Transverse colon (tissue), 4 donors: ENCODE results near the gene KCNIP3. TPM values are rescaled to one million over a fixed set of nuclear protein-coding genes. Genes with fewer than 3 reads are reported as not detected.

Source experiments
- DNase-seq: peaks from one replicate; pipeline ENCODE4 v3.0.0-alpha.2; 2019
- H3K27ac ChIP-seq, 4 donors: fragments of 200-600 bp; sonication (generic); 2 replicates each; pipeline ENCODE4 v1.5.1; 2016 to 2018; ENCODE audit warnings: inconsistent platforms in 4 of 4
- H3K27me3 ChIP-seq: fragments of 200-600 bp; sonication (generic); 2 replicates; pipeline ENCODE4 v1.5.1; 2017; ENCODE audit warnings: inconsistent platforms
- H3K36me3 ChIP-seq, 4 donors: fragments of 200-600 bp; sonication (generic); 2 replicates each; pipeline ENCODE4 v1.5.1; 2017 to 2019; ENCODE audit warnings: inconsistent platforms in 4 of 4
- H3K4me1 ChIP-seq, 4 donors: fragments of 200-600 bp; sonication (generic); 2 replicates each; pipeline ENCODE4 v1.5.1; 2017 to 2020; ENCODE audit warnings: inconsistent platforms in 4 of 4
- H3K4me3 ChIP-seq, 4 donors: fragments of 200-600 bp; sonication (generic); 1 replicate in 1 of 4; 2 replicates in 3 of 4; pipeline versions ENCODE4 v1.5.1 to v1.6.1; 2017 to 2019; ENCODE audit warnings: inconsistent platforms in 4 of 4
- H3K9me3 ChIP-seq, 2 donors: fragments of 200-600 bp; sonication (generic); 2 replicates each; pipeline ENCODE4 v1.5.1; 2017 to 2019; ENCODE audit warnings: inconsistent platforms in 2 of 2
- EP300 ChIP-seq: sonication (generic); formaldehyde crosslinking; IDR thresholded peaks from one replicate; pipeline ENCODE4 v1.6.1; 2017; ENCODE audit warnings: antibody characterized with exemption, low read depth
- POLR2A ChIP-seq: fragments of 450-650 bp; IDR thresholded peaks from one replicate; pipeline ENCODE4 v1.6.1; 2016; ENCODE audit warnings: antibody characterized with exemption, mild to moderate bottlenecking, moderate library complexity
- POLR2AphosphoS5 ChIP-seq, 3 donors: sonication (generic); formaldehyde crosslinking; IDR thresholded peaks; one replicate each; pipeline ENCODE4 v1.6.1; 2016; ENCODE audit warnings: antibody characterized with exemption in 3 of 3
- WGBS, 2 donors: methylation state at CpG; one replicate each; pipeline ENCODE4 v1.1.5; 2018; ENCODE audit warnings: low coverage in 1 of 2; 5-methylcytosine and 5-hydroxymethylcytosine counted together
- in situ Hi-C, 4 donors: fragments of 200-750 bp; cut with MboI; loops; one replicate each; pipeline versions ENCODE4 v1.15.0 to v1.15.1; 2017; ENCODE audit warnings: low sequenced_read_pairs in 3 of 4, low pct_ligation_motif_present in 1 of 4, low pct_unique_long_range_greater_than_20kb in 1 of 4
- intact Hi-C: fragments of 100-400 bp; cut with DNase I; formaldehyde crosslinking; loops from one replicate; pipeline ENCODE4 v1.15.1; 2023; ENCODE audit warnings: low total_unique reads
- total RNA-seq, 4 donors: library from RNA; depleted of rRNA; stranded (reverse); fragments of >200 nt; gene quantifications; one replicate each; pipeline ENCODE4 v1.1.0, GENCODE V29; 2016
- TF ChIP-seq, protein P1 (sequence below), 5 experiments: fragments of 200-600 bp in 3 of 5; fragments of 450-650 bp in 2 of 5; sonication (generic) in 3 of 5; IDR thresholded peaks; 1 replicate in 2 of 5; 2 replicates in 3 of 5; pipeline ENCODE4 v1.5.1; 2016 to 2017; ENCODE audit warnings: antibody characterized with exemption in 5 of 5, inconsistent platforms in 3 of 5, mild to moderate bottlenecking in 2 of 5, moderate library complexity in 1 of 5

Gene KCNIP3
- total RNA-seq, 4 donors from 2014 or later: 1.8 to 4.0 (median 2.2) TPM

DNA sequence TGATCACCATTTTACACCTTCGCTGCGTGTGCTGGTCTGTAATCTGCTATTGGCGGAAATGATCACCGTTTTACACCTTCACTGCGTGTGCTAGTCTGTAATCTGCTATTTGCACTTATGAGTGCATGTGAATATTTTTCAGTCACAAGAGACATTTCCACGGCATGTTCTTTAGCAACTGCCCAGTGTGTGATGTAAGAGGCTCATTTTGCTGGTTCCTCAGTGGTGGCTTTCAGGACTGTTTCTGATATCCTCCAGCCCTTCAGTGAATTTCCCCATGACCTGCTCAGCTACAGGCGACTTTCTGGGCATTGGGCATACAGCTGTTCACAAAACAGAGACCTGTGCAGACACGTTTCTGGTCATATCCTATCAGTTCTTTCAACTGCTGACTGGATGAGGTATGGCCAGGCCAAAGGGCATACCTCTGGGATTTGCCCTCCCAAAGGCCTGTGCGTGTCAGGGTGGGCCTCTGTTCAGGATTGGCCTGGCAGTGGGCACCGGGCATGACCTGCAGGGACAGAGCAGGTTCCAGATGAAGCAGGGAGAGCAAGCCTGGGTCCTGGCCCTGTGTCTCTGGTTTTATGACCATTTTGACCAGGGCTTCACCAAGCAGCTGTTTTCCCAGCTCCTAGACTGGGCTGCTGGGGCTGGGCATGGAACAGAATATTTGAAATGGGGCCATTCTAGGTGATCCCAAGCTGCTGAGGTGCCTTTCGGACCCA lies 23.4 kb upstream of the KCNIP3 start:
- peak overlapping the region; percentile 73 to 86 (median 80) for H3K27ac ChIP-seq
- H3K9me3 ChIP-seq: no peaks in the 10 kb centered on the region
- H3K4me1 ChIP-seq: peaks cover 0 to 34% (median 28%) of the 10 kb centered on the region in 4 donors
- 78% methylated on average over 11 of the region's 11 CpGs; no CpG with 5 or more reads in 1 of the 2 donors for WGBS, 2 donors
- H3K4me3 ChIP-seq: no peak overlapping the region
- DNase-seq: no peak
- TF ChIP-seq, protein P1, sequence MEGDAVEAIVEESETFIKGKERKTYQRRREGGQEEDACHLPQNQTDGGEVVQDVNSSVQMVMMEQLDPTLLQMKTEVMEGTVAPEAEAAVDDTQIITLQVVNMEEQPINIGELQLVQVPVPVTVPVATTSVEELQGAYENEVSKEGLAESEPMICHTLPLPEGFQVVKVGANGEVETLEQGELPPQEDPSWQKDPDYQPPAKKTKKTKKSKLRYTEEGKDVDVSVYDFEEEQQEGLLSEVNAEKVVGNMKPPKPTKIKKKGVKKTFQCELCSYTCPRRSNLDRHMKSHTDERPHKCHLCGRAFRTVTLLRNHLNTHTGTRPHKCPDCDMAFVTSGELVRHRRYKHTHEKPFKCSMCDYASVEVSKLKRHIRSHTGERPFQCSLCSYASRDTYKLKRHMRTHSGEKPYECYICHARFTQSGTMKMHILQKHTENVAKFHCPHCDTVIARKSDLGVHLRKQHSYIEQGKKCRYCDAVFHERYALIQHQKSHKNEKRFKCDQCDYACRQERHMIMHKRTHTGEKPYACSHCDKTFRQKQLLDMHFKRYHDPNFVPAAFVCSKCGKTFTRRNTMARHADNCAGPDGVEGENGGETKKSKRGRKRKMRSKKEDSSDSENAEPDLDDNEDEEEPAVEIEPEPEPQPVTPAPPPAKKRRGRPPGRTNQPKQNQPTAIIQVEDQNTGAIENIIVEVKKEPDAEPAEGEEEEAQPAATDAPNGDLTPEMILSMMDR (IDR thresholded peaks at IDR 0.05): no peak
- TF ChIP-seq POLR2A (no peak), POLR2AphosphoS5 (IDR thresholded peaks at IDR 0.05) (no peak), EP300 (no peak)
- no peaks in the 10 kb centered on the region for H3K27me3 ChIP-seq
- intact Hi-C loops: no loop called here
- in situ Hi-C loops: no loop called here
- H3K36me3 ChIP-seq: no peaks in the 10 kb centered on the region

DNA sequence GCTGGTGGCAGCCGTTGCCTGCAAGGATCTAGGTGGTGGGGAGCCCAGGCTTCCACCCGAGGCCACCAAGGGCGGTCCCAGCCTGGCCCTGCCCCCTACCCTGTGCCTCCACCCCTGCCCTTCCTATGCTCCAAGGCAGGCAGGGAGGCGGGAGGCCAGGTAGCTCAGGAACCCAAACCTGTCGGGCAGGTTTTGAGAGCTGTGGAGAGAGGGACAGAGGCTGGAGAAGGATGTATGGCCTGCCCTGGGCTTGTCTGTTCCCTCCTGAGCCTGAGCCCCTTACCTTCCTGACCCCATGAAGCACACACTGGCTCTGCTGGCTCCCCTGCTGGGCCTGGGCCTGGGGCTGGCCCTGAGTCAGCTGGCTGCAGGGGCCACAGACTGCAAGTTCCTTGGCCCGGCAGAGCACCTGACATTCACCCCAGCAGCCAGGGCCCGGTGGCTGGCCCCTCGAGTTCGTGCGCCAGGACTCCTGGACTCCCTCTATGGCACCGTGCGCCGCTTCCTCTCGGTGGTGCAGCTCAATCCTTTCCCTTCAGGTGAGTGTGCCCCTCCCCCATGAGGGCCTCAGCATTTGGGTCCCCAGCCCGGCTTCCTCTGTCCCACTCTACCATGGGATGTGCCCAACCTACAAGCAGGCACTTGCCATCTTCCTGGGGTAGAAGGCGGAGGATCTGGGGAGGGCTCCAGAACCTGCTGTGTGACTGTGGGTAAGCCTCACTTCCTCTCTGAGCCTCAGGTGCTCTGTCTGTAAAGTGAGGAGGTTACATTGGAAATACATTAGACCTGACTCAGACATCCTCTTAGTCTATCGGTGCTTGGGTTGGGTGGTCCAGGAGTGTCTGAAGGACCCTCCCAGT lies 22.6 kb upstream of the KCNIP3 start, which contains the start of gene PROM2:
Gene PROM2 (plus strand): TSS at position 159 of the 860 bp plus-strand sequence. CDS start 137 bp downstream, at position 296.
- peak within 1 kb of the TSS in 3 of 4 donors; percentile 16 to 37 (median 33) for H3K4me3 ChIP-seq
- peak within 1 kb of the TSS; percentile 73 to 86 (median 80) for H3K27ac ChIP-seq
- WGBS, 2 donors: 67% methylated on average over 16 of the region's 17 CpGs; no CpG with 5 or more reads in 1 of the 2 donors
- H3K4me1 ChIP-seq: peaks cover 0 to 34% (median 28%) of the 10 kb centered on the region in 4 donors
- H3K27me3 ChIP-seq: no peaks in the 10 kb centered on the region
- no peaks in the 10 kb centered on the region for H3K9me3 ChIP-seq
- DNase-seq: peak; percentile 88
- no peaks in the 10 kb centered on the region for H3K36me3 ChIP-seq
- intact Hi-C loops (no loop called here), in situ Hi-C loops (no loop called here)
- no peak for TF ChIP-seq EP300
- TF ChIP-seq POLR2A: peak; percentile 84
- TF ChIP-seq, protein P1 (IDR thresholded peaks at IDR 0.05): no peak
- TF ChIP-seq POLR2AphosphoS5 (IDR thresholded peaks at IDR 0.05): peak; percentile 83 to 85 (median 84)

DNA sequence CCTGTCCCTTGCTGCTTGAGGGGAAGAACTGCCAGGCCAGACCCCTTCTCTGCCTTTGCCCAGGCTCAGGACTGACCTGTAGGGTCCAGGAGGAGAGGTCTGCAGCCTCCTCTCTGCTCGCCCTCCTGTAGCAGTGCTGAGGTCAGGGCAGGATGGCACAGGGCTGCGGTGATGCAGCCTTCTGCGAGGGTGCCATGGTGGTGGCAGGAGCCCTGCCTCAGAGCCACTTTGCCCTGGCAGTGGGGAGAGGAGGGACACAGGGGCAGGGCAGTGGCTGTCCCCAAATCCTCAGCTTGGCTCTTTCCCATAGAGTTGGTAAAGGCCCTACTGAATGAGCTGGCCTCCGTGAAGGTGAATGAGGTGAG lies 22.0 kb upstream of the KCNIP3 start:
- H3K27me3 ChIP-seq: no peaks in the 10 kb centered on the region
- intact Hi-C loops (no loop called here), in situ Hi-C loops (no loop called here)
- H3K27ac ChIP-seq: peak overlapping the region; percentile 73 to 86 (median 80)
- DNase-seq: no peak
- no peaks in the 10 kb centered on the region for H3K9me3 ChIP-seq
- H3K36me3 ChIP-seq: no peaks in the 10 kb centered on the region
- TF ChIP-seq POLR2A: no peak
- TF ChIP-seq, protein P1 (IDR thresholded peaks at IDR 0.05): no peak
- no peak for TF ChIP-seq EP300
- no peak for TF ChIP-seq POLR2AphosphoS5 (IDR thresholded peaks at IDR 0.05)
- H3K4me3 ChIP-seq: peak overlapping the region in 3 of 4 donors; percentile 16 to 37 (median 33)
- peaks cover 0 to 34% (median 28%) of the 10 kb centered on the region in 4 donors for H3K4me1 ChIP-seq
- WGBS, 2 donors: 72% methylated on average over 4 of the region's 4 CpGs; no CpG with 5 or more reads in 1 of the 2 donors
